ENCODE results near the gene ZNF497.
A peak's percentile ranks its signal among the peaks of the same experiment; 100 is the strongest.

Gene ZNF497

GRCh38 chr19:58385313-58385890 lies 22.9 kb upstream of the ZNF497 start:
- ChIA-PET CTCF (no interaction called here), POLR2A (ENCODE audit: low non-redundant PET) (no interaction called here)

GRCh38 chr19:58382997-58383603 lies 20.5 kb upstream of the ZNF497 start:
- TF ChIP-seq CTCF (conservative IDR thresholded peaks at IDR 0.05; ENCODE audit: low read depth): no peak
- no peak for DNase-seq (ENCODE audit: low spot score)
- POLR2A ChIA-PET (ENCODE audit: low non-redundant PET): no interaction called here
- CTCF ChIA-PET: no interaction called here
- H3K27ac ChIP-seq: peak overlapping the region; percentile 98

More at GRCh38 chr19:58385313-58385890, 22.9 kb upstream of the ZNF497 start:
- H3K27ac ChIP-seq: peak overlapping the region; percentile 98
- DNase-seq (ENCODE audit: low spot score): no peak
- TF ChIP-seq CTCF (conservative IDR thresholded peaks at IDR 0.05; ENCODE audit: low read depth): no peak

- ChIA-PET CTCF (no interaction called here), POLR2A (ENCODE audit: low non-redundant PET) (interaction anchor here (0.8 to 1.1 kb wide), 2 partner anchors 14 to 19 kb away, joined by 4 to 7 read pairs; partner anchors contain the start of genes RNF225 and ZNF497)
- DNase-seq (ENCODE audit: low spot score): no peak
- no peak for TF ChIP-seq CTCF (conservative IDR thresholded peaks at IDR 0.05; ENCODE audit: low read depth)
- H3K27ac ChIP-seq: peak overlapping the region; percentile 98
These were observed 19.1 kb upstream of the ZNF497 start for GRCh38 chr19:58381460-58382212.

GRCh38 chr19:58380662-58381459 lies 18.3 kb upstream of the ZNF497 start, which contains the start of gene ZNF837:
ZNF837 (minus strand) TSS chr19:58381030; CDS start chr19:58369332, 11,698 bp downstream.
- TF ChIP-seq CTCF (conservative IDR thresholded peaks at IDR 0.05; ENCODE audit: low read depth): no peak
- POLR2A ChIA-PET (ENCODE audit: low non-redundant PET): interaction anchor here (0.8 to 1.1 kb wide), 2 partner anchors 15 to 18 kb away, joined by 4 to 7 read pairs; partner anchors contain the start of genes RNF225 and ZNF497
- CTCF ChIA-PET: no interaction called here
- peak; percentile 97 for DNase-seq (ENCODE audit: low spot score)
- peak within 1 kb of the TSS; percentile 98 for H3K27ac ChIP-seq

- CTCF ChIA-PET: no interaction called here
- DNase-seq (ENCODE audit: low spot score): no peak
- POLR2A ChIA-PET (ENCODE audit: low non-redundant PET): interaction anchor here (0.6 to 0.8 kb wide), 3 partner anchors 15 to 194 kb away, joined by 3 to 7 read pairs (median 3); no protein-coding TSS in a partner anchor
- TF ChIP-seq CTCF (conservative IDR thresholded peaks at IDR 0.05; ENCODE audit: low read depth): no peak
- H3K27ac ChIP-seq: peak overlapping the region; percentile 98
These were observed 17.6 kb upstream of the ZNF497 start for GRCh38 chr19:58380037-58380661.
